HL-60 (cell line): ENCODE results near the gene ANAPC13.

Experiments
- DNase-seq, 2 experiments: peaks; one replicate each; pipeline ENCODE4 v3.0.0-alpha.2; 2010 to 2020; ENCODE audit warnings: low read depth in 1 of 2, low spot score in 1 of 2
- H3K27ac ChIP-seq: fragments of 250-450 bp; sonication (Bioruptor Pico); replicated peaks from 2 replicates; pipeline ENCODE4 v1.5.1; 2020; ENCODE audit warnings: mild to moderate bottlenecking, moderate library complexity
- H3K27me3 ChIP-seq: fragments of 250-450 bp; sonication (Bioruptor Pico); 2 replicates; pipeline ENCODE4 v1.5.1; 2021; ENCODE audit warnings: mild to moderate bottlenecking, moderate library complexity; ENCODE audit not compliant: insufficient read depth, poor library complexity, severe bottlenecking
- H3K4me3 ChIP-seq: replicated peaks from 2 replicates; pipeline ENCODE4 v1.5.1; 2011; ENCODE audit warnings: mild to moderate bottlenecking, control low read depth, low read length; ENCODE audit not compliant: insufficient read depth
- CTCF ChIP-seq: IDR thresholded peaks from one replicate; pipeline ENCODE4 v1.5.1; 2011; ENCODE audit warnings: low read length, control low read depth, inconsistent platforms; ENCODE audit not compliant: insufficient read depth
- GABPA ChIP-seq: IDR thresholded peaks from 2 replicates; pipeline ENCODE4 v1.6.1; 2012; ENCODE audit warnings: low read depth
- POLR2AphosphoS5 ChIP-seq: IDR thresholded peaks from 2 replicates; pipeline ENCODE4 v1.6.1; 2012; ENCODE audit warnings: low read depth
- SPI1 ChIP-seq: IDR thresholded peaks from 2 replicates; pipeline ENCODE4 v1.6.1; 2012; ENCODE audit warnings: low read depth, mild to moderate bottlenecking, borderline replicate concordance
- TF ChIP-seq, protein P1 (sequence below): IDR thresholded peaks from 2 replicates; pipeline ENCODE4 v1.6.1; 2012; ENCODE audit warnings: low read depth; ENCODE audit not compliant: insufficient replicate concordance

The ANAPC13 gene

DNA sequence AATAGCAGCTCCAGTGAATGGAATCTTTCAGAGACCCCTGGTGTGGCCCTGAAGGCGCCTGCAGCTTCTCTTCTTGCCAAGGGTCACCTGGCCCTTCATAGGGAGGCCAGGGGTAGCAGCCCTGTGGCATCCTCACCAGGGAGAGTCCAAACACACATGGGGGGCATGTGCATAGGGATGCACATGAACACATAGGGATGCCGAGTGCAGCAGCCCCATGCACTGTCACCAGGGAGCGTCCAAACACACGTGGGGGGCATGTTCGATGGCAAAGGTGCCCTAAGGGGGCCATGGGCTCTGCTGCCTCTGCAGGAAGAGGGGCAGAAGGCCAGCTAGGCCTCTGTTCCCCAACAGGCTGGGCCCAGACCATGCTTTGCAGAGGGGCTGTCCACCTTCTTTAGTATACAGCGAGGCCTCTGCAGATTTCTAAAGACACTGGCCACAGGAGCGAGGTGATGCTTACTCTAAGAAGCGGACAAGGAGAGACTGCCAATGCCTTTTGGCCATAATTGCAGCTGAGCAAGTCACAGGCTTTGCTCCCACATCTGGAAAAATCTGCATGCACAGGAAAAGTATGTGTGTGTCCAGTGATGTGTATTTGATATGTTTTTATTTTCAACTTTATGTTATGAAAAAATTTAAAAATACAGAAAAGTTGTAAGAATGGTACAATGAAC, 21.0 kb downstream of the ANAPC13 start:
- H3K4me3 ChIP-seq, result no peak overlapping the region
- no peak overlapping the region for H3K27ac ChIP-seq
- H3K27me3 ChIP-seq, result no peaks in the 10 kb centered on the region
- DNase-seq, result no peak
- no peak for TF ChIP-seq SPI1
- TF ChIP-seq CTCF, result no peak
- TF ChIP-seq GABPA, result no peak
- no peak for TF ChIP-seq POLR2AphosphoS5
- TF ChIP-seq, protein P1, sequence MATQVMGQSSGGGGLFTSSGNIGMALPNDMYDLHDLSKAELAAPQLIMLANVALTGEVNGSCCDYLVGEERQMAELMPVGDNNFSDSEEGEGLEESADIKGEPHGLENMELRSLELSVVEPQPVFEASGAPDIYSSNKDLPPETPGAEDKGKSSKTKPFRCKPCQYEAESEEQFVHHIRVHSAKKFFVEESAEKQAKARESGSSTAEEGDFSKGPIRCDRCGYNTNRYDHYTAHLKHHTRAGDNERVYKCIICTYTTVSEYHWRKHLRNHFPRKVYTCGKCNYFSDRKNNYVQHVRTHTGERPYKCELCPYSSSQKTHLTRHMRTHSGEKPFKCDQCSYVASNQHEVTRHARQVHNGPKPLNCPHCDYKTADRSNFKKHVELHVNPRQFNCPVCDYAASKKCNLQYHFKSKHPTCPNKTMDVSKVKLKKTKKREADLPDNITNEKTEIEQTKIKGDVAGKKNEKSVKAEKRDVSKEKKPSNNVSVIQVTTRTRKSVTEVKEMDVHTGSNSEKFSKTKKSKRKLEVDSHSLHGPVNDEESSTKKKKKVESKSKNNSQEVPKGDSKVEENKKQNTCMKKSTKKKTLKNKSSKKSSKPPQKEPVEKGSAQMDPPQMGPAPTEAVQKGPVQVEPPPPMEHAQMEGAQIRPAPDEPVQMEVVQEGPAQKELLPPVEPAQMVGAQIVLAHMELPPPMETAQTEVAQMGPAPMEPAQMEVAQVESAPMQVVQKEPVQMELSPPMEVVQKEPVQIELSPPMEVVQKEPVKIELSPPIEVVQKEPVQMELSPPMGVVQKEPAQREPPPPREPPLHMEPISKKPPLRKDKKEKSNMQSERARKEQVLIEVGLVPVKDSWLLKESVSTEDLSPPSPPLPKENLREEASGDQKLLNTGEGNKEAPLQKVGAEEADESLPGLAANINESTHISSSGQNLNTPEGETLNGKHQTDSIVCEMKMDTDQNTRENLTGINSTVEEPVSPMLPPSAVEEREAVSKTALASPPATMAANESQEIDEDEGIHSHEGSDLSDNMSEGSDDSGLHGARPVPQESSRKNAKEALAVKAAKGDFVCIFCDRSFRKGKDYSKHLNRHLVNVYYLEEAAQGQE, result no peak

DNA sequence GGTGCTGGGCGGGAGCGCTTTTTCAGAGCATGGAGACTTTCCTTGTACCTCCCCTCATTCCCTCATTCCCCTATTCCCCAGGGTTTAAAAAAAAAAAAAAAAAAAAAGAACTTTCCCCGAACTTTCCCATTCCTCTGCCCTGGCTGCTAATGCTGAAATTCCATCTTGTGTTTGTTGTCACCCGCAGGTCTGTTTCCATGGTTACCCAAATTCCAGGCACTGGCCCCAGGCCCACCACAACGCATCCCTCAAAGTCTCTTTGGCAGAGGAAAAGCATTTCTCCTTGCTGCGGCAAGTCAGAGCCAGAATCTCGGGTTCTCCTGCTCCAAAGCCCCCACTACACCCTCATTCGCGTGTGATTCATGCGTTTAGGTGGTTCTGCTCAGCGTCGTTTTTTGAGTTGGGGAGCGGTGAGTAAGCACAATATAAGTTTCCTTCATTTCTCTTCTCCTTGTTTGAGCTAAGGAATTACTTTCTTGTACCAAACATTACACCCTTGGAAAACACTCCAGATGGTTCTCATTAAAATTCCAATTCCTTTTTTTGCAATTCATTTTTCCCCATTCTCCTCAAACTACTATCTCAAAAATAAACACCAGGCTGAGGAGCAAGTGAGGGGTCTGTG, 21.6 kb downstream of the ANAPC13 start:
- H3K27ac ChIP-seq, result no peak overlapping the region
- TF ChIP-seq SPI1 (no peak), POLR2AphosphoS5 (no peak), GABPA (no peak), CTCF (no peak)
- TF ChIP-seq, protein P1, result no peak
- H3K4me3 ChIP-seq, result no peak overlapping the region
- H3K27me3 ChIP-seq, result no peaks in the 10 kb centered on the region
- DNase-seq, result no peak

- no peak overlapping the region for H3K27ac ChIP-seq
- no peaks in the 10 kb centered on the region for H3K27me3 ChIP-seq
- no peak for DNase-seq
- TF ChIP-seq SPI1 (no peak), POLR2AphosphoS5 (no peak), CTCF (no peak), GABPA (no peak)
- TF ChIP-seq, protein P1, result no peak
- no peak overlapping the region for H3K4me3 ChIP-seq
Measured at GRCh38 chr3:134463676-134464063, 22.1 kb downstream of the ANAPC13 start.
